Dendritic cell treated with granulocyte-macrophage colony-stimulating factor and Interleukin-4, amounts not matched to agents 40 ng/mL and 50 ng/mL, for 4 days (primary cell): ENCODE measurements around the gene KCNN4.

Experiments used
- H3K27ac Mint-ChIP-seq: one replicate; pipeline ENCODE4 v1.8.0; 2022; ENCODE audit warnings: mild to moderate bottlenecking, mixed read lengths
- H3K27me3 Mint-ChIP-seq: one replicate; pipeline ENCODE4 v1.8.0; 2022; ENCODE audit warnings: mild to moderate bottlenecking, mixed read lengths
- H3K36me3 Mint-ChIP-seq: one replicate; pipeline ENCODE4 v1.8.0; 2022; ENCODE audit warnings: low read depth, mixed read lengths
- H3K4me1 Mint-ChIP-seq: one replicate; pipeline ENCODE4 v1.8.0; 2022; ENCODE audit warnings: low read depth, mixed read lengths
- H3K4me3 Mint-ChIP-seq: one replicate; pipeline ENCODE4 v1.8.0; 2022; ENCODE audit warnings: mild to moderate bottlenecking, moderate library complexity, mixed read lengths
- H3K9me3 Mint-ChIP-seq: one replicate; pipeline ENCODE4 v1.8.0; 2022; ENCODE audit warnings: mixed read lengths
- intact Hi-C: fragments of 100-400 bp; cut with micrococcal nuclease; formaldehyde crosslinking; loops from one replicate; pipeline ENCODE4 v1.15.0; 2022

KCNN4 gene

GRCh38 chr19:43741075-43741825 is 39.5 kb downstream of the KCNN4 start:
- Mint-ChIP-seq H3K27me3 (no peaks in the 10 kb centered on the region), H3K27ac (no peak overlapping the region), H3K36me3 (peaks cover 94% of the 10 kb centered on the region)

DNA sequence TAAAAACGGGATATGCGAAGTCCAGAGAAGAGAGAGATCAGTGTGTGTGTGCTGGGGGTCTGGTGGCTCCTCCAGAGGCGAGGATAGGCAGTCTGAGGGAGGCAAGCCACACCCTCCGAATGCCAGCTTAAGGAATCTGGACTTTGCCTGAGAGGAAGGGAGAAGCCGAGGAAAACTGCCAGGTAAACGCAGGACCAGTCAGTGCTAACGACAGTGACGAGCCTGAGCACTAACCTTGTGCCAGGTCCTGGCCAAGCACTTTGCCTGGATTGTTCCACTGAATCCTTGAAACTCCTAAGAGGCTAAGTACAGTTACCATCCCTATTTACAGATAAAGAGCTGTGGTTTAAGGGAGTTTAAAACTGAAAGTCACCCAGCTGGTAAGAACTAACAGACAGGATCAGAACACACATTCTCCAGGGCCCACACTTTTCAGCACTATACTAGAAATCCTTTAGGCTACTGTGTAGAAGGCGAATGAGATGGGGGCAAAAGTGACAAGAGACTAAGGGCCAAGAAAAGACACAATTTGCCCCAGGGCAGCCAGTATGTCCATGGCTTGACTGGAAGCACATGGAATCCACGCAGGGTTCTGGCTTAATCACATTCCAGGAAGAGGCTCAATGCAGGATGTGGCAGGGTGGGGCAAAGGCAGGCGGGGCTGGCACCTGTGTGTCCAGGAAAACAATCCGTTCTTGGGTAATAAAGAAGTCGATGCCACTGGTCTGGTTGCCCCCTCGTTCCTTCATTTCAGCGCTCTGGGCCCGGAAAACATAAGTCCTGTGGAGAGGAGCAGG is 41.1 kb downstream of the KCNN4 start:
- intact Hi-C loops: no loop called here
- no peak overlapping the region for H3K4me3 Mint-ChIP-seq
- peak overlapping the region; percentile 73 for H3K27ac Mint-ChIP-seq
- peaks cover 98% of the 10 kb centered on the region for H3K36me3 Mint-ChIP-seq
- H3K27me3 Mint-ChIP-seq: no peaks in the 10 kb centered on the region
- peaks cover 45% of the 10 kb centered on the region for H3K4me1 Mint-ChIP-seq
- H3K9me3 Mint-ChIP-seq: no peaks in the 10 kb centered on the region

More at GRCh38 chr19:43741075-43741825, 39.5 kb downstream of the KCNN4 start:
- peaks cover 50% of the 10 kb centered on the region for H3K4me1 Mint-ChIP-seq
- intact Hi-C loops: no loop called here
- no peaks in the 10 kb centered on the region for H3K9me3 Mint-ChIP-seq
- no peak overlapping the region for H3K4me3 Mint-ChIP-seq

DNA sequence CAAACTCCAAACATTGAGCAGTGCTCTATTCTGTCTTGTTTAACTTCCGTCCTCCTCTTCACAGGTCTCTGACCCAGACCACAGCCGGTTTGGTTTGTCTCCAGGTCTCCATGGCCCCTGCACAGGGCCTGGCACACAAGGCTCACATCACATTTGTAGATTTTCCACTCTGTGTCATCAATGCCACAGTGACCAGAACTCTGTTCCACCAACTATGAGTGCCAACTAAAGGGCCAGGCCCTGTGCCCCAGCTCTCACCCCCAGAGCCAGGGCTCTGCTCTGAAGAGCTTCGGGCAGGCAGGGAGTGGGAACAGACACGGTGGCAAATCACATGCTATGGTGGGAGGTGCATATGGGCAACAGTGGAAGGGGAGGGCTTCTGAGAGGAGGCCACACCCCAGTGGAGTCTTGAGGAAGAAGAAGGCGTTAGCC is 42.0 kb downstream of the KCNN4 start:
- no peaks in the 10 kb centered on the region for H3K27me3 Mint-ChIP-seq
- H3K9me3 Mint-ChIP-seq: no peaks in the 10 kb centered on the region
- H3K27ac Mint-ChIP-seq: peak overlapping the region; percentile 73
- peaks cover 98% of the 10 kb centered on the region for H3K36me3 Mint-ChIP-seq
- no peak overlapping the region for H3K4me3 Mint-ChIP-seq
- peaks cover 43% of the 10 kb centered on the region for H3K4me1 Mint-ChIP-seq
- intact Hi-C loops: no loop called here

DNA sequence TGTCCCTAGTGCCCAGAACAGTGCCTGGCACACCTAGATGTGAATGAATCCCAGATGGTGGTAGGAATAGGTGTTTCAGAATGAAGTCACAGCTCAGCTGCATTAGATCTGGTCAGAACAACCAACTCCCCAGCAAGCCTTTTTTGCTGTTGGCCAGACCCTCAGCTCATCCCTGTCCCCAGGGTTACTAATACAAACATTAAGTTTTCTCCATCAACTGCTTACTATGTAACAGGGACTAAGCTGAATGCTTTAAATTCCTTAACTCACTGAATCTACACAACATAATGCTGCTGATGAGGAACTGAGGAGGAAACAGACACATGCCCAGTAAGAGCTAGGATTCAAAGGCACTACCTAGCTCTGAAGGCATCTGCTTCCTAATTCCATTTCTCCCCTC is 44.8 kb downstream of the KCNN4 start:
- no peaks in the 10 kb centered on the region for H3K9me3 Mint-ChIP-seq
- intact Hi-C loops: no loop called here
- no peak overlapping the region for H3K4me3 Mint-ChIP-seq
- H3K27me3 Mint-ChIP-seq: no peaks in the 10 kb centered on the region
- H3K27ac Mint-ChIP-seq: no peak overlapping the region
- peaks cover 60% of the 10 kb centered on the region for H3K4me1 Mint-ChIP-seq
- H3K36me3 Mint-ChIP-seq: peaks cover 98% of the 10 kb centered on the region

DNA sequence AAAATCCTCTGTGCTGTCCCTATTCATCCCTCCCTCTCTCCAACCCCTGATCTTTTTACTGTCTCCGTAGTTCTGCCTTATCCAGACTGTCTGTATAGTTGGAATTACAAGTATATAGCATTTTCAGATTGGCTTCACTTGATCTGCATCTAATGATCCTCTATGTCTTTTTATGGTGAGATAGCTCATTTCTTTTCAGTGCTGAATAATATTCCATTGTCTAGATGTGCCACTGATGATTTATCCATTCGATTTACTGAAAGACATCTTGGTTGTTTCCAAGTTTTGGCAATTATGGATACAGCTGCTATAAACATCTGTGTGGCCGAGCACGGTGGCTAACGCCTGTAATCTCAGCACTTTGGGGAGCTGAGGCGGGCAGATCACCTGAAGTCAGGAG is 45.8 kb downstream of the KCNN4 start:
- peaks cover 98% of the 10 kb centered on the region for H3K36me3 Mint-ChIP-seq

GRCh38 chr19:43731846-43732245 is 48.9 kb downstream of the KCNN4 start:
- Mint-ChIP-seq H3K4me3 (no peak overlapping the region), H3K27ac (peak overlapping the region; percentile 50), H3K36me3 (peaks cover 89% of the 10 kb centered on the region)

More for the DNA sequence above, 45.8 kb downstream of the KCNN4 start:
- Mint-ChIP-seq H3K4me1 (peaks cover 56% of the 10 kb centered on the region), H3K4me3 (no peak overlapping the region), H3K9me3 (no peaks in the 10 kb centered on the region), H3K27me3 (no peaks in the 10 kb centered on the region), H3K27ac (no peak overlapping the region)
- intact Hi-C loops: no loop called here

GRCh38 chr19:43731346-43731745 is 49.4 kb downstream of the KCNN4 start:
- Mint-ChIP-seq H3K27me3 (no peaks in the 10 kb centered on the region), H3K27ac (no peak overlapping the region), H3K36me3 (peaks cover 84% of the 10 kb centered on the region), H3K9me3 (no peaks in the 10 kb centered on the region), H3K4me3 (no peak overlapping the region), H3K4me1 (peaks cover 58% of the 10 kb centered on the region)
- intact Hi-C loops: no loop called here

More at GRCh38 chr19:43731846-43732245, 48.9 kb downstream of the KCNN4 start:
- Mint-ChIP-seq H3K27me3 (no peaks in the 10 kb centered on the region), H3K4me1 (peaks cover 58% of the 10 kb centered on the region), H3K9me3 (no peaks in the 10 kb centered on the region)
- intact Hi-C loops: no loop called here

DNA sequence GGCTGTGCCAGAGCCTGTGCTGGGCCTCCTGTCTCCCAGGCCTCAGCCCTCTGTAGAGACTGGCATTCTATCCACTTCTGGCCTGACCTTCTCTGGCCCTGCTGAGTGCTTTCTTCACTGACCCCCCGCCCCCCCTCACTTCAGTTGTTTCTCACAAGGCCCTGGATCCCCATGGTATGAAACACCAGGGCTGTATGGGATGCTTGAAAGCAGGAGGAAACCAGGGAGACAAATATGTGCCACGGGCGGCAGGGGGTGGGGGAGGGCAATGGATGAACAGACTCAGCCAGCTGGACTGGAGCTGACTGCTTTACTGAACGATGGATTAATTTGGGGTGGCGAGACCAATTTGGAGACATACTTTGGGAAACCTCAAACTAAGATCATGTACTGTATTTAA is 50.9 kb downstream of the KCNN4 start:
- intact Hi-C loops: no loop called here
- no peak overlapping the region for H3K4me3 Mint-ChIP-seq
- peaks cover 66% of the 10 kb centered on the region for H3K4me1 Mint-ChIP-seq
- H3K9me3 Mint-ChIP-seq: no peaks in the 10 kb centered on the region
- no peaks in the 10 kb centered on the region for H3K27me3 Mint-ChIP-seq
- H3K36me3 Mint-ChIP-seq: peaks cover 72% of the 10 kb centered on the region
- H3K27ac Mint-ChIP-seq: no peak overlapping the region

- Mint-ChIP-seq H3K4me1 (peaks cover 52% of the 10 kb centered on the region), H3K4me3 (no peak overlapping the region), H3K27ac (no peak overlapping the region), H3K9me3 (no peaks in the 10 kb centered on the region), H3K27me3 (peaks cover 2% of the 10 kb centered on the region), H3K36me3 (peaks cover 48% of the 10 kb centered on the region)
- intact Hi-C loops: no loop called here
Observed at GRCh38 chr19:43727593-43727853, 53.2 kb downstream of the KCNN4 start.

- intact Hi-C loops: no loop called here
Observed at GRCh38 chr19:43726736-43727592, 53.8 kb downstream of the KCNN4 start.

GRCh38 chr19:43725468-43725867 is 55.3 kb downstream of the KCNN4 start:
- intact Hi-C loops: no loop called here
- H3K9me3 Mint-ChIP-seq: no peaks in the 10 kb centered on the region
- H3K27me3 Mint-ChIP-seq: peaks cover 10% of the 10 kb centered on the region
- peaks cover 27% of the 10 kb centered on the region for H3K36me3 Mint-ChIP-seq
- H3K27ac Mint-ChIP-seq: peak overlapping the region; percentile 20
- peaks cover 49% of the 10 kb centered on the region for H3K4me1 Mint-ChIP-seq
- no peak overlapping the region for H3K4me3 Mint-ChIP-seq

More at GRCh38 chr19:43726736-43727592, 53.8 kb downstream of the KCNN4 start:
- H3K4me3 Mint-ChIP-seq: no peak overlapping the region
- H3K36me3 Mint-ChIP-seq: peaks cover 42% of the 10 kb centered on the region
- H3K27ac Mint-ChIP-seq: peak overlapping the region; percentile 14
- H3K4me1 Mint-ChIP-seq: peaks cover 46% of the 10 kb centered on the region
- no peaks in the 10 kb centered on the region for H3K9me3 Mint-ChIP-seq
- peaks cover 2% of the 10 kb centered on the region for H3K27me3 Mint-ChIP-seq

DNA sequence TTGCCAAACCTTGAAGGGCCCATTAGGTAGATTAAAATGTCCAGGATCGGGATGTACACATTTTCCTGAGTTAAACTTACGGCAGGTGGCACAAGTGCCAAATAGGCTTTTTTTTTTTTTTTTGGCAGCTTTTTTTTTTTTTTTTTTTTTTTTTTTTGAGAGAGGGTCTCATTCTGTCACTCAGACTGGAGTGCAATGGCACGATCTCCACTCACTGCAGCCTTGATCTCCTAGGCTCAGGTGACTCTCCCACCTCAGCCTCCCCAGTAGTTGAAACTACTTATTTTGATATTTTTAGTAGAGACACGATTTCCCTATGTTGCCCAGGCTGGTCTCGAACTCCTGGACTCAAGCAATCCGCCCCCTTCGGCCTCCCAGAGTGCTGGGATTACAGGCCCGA is 55.9 kb downstream of the KCNN4 start:
- intact Hi-C loops: no loop called here
- peaks cover 10% of the 10 kb centered on the region for H3K27me3 Mint-ChIP-seq
- peaks cover 22% of the 10 kb centered on the region for H3K36me3 Mint-ChIP-seq
- no peaks in the 10 kb centered on the region for H3K9me3 Mint-ChIP-seq
- H3K27ac Mint-ChIP-seq: peak overlapping the region; percentile 20
- peaks cover 50% of the 10 kb centered on the region for H3K4me1 Mint-ChIP-seq
- no peak overlapping the region for H3K4me3 Mint-ChIP-seq

DNA sequence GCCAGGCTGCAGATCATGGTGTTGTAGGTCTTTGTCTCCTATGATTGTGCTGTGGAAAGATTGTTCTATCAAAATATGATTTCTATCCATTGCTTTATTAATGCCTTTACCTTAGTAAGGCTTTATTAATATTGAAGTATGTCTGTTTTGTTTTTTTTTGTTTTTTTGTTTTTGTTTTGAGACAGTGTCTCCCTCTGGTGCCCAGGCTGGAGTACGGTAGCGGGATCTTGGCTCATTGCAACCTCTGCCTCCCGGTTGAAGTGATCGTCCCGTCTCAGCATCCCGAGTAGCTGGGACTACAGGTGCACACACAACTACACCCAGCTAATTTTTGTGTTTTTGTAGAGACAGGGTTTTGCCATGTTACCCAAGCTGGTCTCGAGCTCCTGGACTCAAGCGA is 57.2 kb downstream of the KCNN4 start:
- peaks cover 8% of the 10 kb centered on the region for H3K36me3 Mint-ChIP-seq
- peaks cover 50% of the 10 kb centered on the region for H3K4me1 Mint-ChIP-seq
- intact Hi-C loops: loop anchor here (1.0 kb wide), 1 partner anchor 55 kb away; no protein-coding TSS in a partner anchor
- no peaks in the 10 kb centered on the region for H3K9me3 Mint-ChIP-seq
- no peak overlapping the region for H3K27ac Mint-ChIP-seq
- peaks cover 19% of the 10 kb centered on the region for H3K27me3 Mint-ChIP-seq
- H3K4me3 Mint-ChIP-seq: no peak overlapping the region
